ENCODE measurements around the gene BLM. TPM values are rescaled to one million over a fixed set of nuclear protein-coding genes. Genes with fewer than 3 reads are reported as not detected.

BLM gene
- total RNA-seq, 1 donor from 2014 or later, result 66.4 TPM

DNA sequence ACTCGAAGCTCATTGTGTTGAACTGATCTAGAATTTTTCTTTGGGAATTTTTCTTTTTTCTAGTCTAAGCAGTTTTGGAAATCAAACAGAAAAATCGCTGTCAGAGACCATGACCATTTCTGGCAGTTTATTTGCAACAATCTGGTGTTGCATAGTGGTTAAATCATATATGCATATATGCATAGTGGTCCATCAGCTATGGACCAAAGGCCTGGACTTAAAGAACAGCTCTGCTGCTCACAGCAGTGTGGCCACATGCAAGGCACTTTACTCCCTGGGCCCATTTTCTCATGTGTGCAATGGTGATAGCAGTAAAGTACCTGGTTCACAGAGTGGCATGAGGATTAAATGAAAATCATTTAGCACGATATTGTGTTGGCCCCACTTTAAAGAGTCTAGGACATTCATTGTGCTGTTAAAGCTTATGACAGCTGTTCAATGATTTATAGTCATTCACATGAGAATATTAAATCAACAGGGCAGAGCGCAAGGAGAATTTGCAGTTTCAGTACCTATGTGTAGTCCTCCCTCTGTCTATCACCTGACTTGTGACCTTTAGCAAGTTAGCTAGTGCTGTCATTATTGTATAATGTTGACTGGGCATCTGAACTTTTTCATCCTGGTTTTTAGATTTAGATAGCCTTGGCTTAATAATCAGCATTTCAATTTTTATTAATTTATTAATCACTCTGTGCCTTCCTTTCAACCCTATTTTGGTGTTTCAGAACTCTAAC is 46.4 kb downstream of the BLM start:
- H3K27ac Mint-ChIP-seq, result no peak overlapping the region
- no peak overlapping the region for H3K4me3 Mint-ChIP-seq
- peaks cover 12% of the 10 kb centered on the region for H3K4me1 Mint-ChIP-seq
- intact Hi-C loops (cut with micrococcal nuclease), result no loop called here
- no peaks in the 10 kb centered on the region for H3K9me3 Mint-ChIP-seq
- no peaks in the 10 kb centered on the region for H3K27me3 Mint-ChIP-seq
- peaks cover 58% of the 10 kb centered on the region for H3K36me3 Mint-ChIP-seq (ENCODE audit: low read depth)
- DNase-seq, result no peak

DNA sequence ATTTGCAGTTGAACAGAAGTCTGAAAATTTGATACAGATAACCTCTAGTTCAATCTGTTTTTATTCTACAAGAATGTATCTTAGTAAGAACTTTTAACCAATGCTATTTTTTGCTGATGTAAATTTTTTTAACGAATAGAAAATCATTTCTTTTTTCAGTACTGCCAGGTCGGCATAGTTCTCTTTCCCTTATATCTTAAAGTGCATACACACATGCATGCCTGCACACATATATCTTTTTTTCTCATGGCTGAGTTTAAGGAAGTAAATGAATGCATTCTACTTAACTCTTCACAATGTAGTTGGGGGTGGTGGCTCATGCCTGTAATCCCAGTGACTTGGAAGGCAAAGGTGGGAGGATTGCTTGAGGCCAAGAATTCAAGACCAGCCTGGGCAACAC is 48.4 kb downstream of the BLM start:
- Mint-ChIP-seq H3K27me3 (no peaks in the 10 kb centered on the region), H3K9me3 (no peaks in the 10 kb centered on the region), H3K4me1 (peaks cover 12% of the 10 kb centered on the region), H3K4me3 (no peak overlapping the region), H3K36me3 (ENCODE audit: low read depth) (peaks cover 64% of the 10 kb centered on the region), H3K27ac (no peak overlapping the region)
- no peak for DNase-seq
- intact Hi-C loops (cut with micrococcal nuclease), result no loop called here

DNA sequence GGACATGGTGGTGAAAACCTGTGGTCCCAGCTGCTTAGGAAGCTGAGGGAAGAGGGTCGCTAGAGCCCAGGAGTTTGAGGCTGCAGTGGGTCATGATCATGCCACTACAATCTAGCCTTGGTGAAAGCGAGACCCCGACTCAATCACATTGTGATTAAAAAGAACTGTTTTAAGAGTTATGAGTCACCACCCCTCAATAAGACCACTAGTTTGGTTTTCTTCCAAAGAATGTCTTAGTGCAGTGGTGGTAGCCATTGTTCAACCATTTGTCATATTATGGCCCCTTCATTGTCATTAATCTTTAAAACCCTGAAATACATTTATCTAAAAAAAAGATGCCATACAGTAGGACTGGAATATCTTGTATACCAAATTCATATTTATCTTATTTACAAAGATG is 48.8 kb downstream of the BLM start:
- intact Hi-C loops (cut with micrococcal nuclease), result no loop called here
- H3K27ac Mint-ChIP-seq, result no peak overlapping the region
- H3K27me3 Mint-ChIP-seq, result no peaks in the 10 kb centered on the region
- H3K36me3 Mint-ChIP-seq (ENCODE audit: low read depth), result peaks cover 64% of the 10 kb centered on the region
- peaks cover 9% of the 10 kb centered on the region for H3K4me1 Mint-ChIP-seq
- H3K9me3 Mint-ChIP-seq, result no peaks in the 10 kb centered on the region
- DNase-seq, result no peak
- no peak overlapping the region for H3K4me3 Mint-ChIP-seq

DNA sequence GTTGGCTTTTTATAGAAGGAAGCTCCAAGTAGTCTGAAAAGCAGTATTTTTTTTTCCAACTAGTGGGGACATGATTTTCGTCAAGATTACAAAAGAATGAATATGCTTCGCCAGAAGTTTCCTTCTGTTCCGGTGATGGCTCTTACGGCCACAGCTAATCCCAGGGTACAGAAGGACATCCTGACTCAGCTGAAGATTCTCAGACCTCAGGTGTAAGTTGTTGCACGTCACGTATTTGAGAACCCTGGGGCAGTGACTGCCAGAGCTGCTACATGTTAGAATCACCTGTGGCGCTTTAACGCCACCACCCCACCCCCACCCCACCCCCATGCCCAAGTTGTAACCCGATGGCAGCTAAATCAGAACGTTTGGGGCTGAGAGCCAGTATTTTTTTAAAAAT is 52.2 kb downstream of the BLM start:
- Mint-ChIP-seq H3K36me3 (ENCODE audit: low read depth) (peaks cover 53% of the 10 kb centered on the region), H3K9me3 (no peaks in the 10 kb centered on the region)

DNA sequence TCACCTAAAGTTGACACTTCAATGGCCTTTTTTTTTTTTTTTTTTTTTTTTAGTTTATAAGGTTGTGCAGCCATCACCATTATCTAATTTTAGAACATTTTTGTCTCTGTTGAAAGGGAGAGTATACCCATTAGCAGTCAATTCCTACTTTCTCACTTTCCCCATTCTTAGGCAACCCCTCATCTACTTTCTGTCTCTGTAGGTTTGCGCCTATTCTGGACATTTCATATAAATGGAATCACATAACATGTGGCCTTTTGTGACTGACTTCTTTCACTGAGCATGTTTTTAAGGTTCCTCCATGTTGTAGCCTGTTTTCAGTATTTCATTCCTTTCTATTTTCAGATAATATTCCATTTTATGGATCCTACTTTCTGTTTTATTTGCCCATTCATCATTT is 56.3 kb downstream of the BLM start:
- Mint-ChIP-seq H3K27ac (no peak overlapping the region), H3K36me3 (ENCODE audit: low read depth) (peaks cover 59% of the 10 kb centered on the region), H3K9me3 (no peaks in the 10 kb centered on the region), H3K27me3 (no peaks in the 10 kb centered on the region), H3K4me3 (no peak overlapping the region), H3K4me1 (peaks cover 15% of the 10 kb centered on the region)
- no peak for DNase-seq
- intact Hi-C loops (cut with micrococcal nuclease), result loop anchor here (5.0 kb wide), 1 partner anchor 36 kb away; no protein-coding TSS in a partner anchor

More for the DNA sequence above, 52.2 kb downstream of the BLM start:
- no peaks in the 10 kb centered on the region for H3K27me3 Mint-ChIP-seq
- H3K27ac Mint-ChIP-seq, result no peak overlapping the region
- intact Hi-C loops (cut with micrococcal nuclease), result no loop called here
- no peak for DNase-seq
- H3K4me1 Mint-ChIP-seq, result peaks cover 11% of the 10 kb centered on the region
- no peak overlapping the region for H3K4me3 Mint-ChIP-seq

DNA sequence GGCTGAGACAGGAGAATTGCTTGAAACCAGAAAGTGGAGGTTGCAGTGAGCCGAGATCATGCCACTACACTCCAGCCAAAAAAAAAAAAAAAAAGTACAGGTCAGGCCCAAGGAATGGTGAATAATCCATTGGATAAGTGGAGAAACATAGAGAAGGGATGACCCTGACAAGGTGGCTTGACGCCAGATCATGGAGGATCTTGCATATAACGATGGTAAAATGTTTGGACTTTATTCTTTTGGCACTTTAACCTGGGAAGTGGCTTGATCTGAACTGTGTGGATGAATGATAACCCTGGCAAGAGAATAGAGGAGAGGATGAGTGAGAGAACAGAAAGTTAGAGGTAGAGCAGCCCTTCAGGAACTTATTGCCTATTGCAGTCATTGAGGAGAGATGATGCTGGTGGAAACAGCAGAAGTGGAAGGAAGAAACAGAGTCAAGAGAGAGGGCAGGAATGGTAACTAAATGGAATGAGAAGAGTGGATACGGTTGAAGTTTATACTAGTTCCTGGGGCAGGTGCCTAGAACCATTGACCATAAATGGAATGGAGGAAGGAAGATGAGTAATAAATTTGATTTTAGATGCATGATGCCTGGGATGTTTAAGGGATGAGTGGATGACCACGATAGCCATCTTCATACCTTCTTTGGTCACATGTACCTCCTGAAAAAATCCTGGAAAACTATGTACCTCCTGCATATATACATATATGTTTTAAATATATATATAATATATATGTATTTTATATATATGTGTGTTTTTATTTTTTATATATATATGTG is 57.8 kb downstream of the BLM start:
- intact Hi-C loops (cut with micrococcal nuclease), result loop anchor here (5.0 kb wide), 1 partner anchor 38 kb away; no protein-coding TSS in a partner anchor
- Mint-ChIP-seq H3K9me3 (peaks cover 5% of the 10 kb centered on the region), H3K27ac (no peak overlapping the region), H3K27me3 (no peaks in the 10 kb centered on the region), H3K4me3 (no peak overlapping the region), H3K36me3 (ENCODE audit: low read depth) (peaks cover 60% of the 10 kb centered on the region), H3K4me1 (peaks cover 18% of the 10 kb centered on the region)
- DNase-seq, result no peak

DNA sequence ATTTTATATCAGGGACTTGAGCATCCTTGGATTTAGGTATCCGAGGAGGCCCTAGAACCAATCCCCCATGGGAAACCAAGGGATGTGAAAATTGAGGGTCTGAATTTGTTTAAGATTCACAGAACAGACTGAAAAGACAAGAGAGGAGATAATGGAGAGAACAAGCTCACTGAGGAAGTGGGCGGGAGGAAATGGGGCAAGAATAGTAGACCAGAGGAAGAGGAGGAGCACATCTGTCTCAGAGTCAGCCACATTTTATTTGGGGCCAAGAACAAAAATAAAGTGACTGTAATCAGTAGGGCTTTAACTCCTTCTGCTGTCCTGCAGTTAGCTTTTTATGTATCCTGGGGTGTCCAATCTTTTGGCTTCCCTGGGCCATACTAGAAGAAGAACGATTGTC is 63.8 kb downstream of the BLM start:
- Mint-ChIP-seq H3K27me3 (no peaks in the 10 kb centered on the region), H3K4me1 (peaks cover 32% of the 10 kb centered on the region), H3K36me3 (ENCODE audit: low read depth) (peaks cover 57% of the 10 kb centered on the region), H3K9me3 (peaks cover 10% of the 10 kb centered on the region), H3K27ac (peak overlapping the region; percentile 82), H3K4me3 (peak overlapping the region; percentile 51)
- intact Hi-C loops (cut with micrococcal nuclease), result no loop called here
- peak; percentile 74 for DNase-seq

DNA sequence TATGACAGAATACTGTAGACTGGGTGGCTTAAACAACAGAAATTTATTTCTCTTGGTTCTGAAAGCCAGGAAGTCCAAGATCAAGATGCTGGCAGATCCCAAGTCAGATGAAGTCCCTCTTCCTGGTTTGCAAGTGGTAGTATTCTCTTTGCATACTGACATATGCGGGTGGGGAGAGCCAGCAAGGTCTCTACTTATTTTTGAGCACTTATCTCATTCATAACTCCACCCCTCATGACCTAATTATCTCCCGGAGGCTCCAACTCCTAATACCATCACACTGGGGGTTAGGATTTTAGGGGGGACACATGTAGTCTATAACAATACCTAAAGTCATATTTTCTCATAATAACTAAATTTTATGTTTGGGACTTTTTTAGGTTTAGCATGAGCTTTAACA is 65.3 kb downstream of the BLM start:
- Mint-ChIP-seq H3K27me3 (no peaks in the 10 kb centered on the region), H3K9me3 (peaks cover 10% of the 10 kb centered on the region), H3K27ac (no peak overlapping the region), H3K4me3 (no peak overlapping the region), H3K4me1 (peaks cover 32% of the 10 kb centered on the region), H3K36me3 (ENCODE audit: low read depth) (peaks cover 55% of the 10 kb centered on the region)
- intact Hi-C loops (cut with micrococcal nuclease), result no loop called here
- no peak for DNase-seq

DNA sequence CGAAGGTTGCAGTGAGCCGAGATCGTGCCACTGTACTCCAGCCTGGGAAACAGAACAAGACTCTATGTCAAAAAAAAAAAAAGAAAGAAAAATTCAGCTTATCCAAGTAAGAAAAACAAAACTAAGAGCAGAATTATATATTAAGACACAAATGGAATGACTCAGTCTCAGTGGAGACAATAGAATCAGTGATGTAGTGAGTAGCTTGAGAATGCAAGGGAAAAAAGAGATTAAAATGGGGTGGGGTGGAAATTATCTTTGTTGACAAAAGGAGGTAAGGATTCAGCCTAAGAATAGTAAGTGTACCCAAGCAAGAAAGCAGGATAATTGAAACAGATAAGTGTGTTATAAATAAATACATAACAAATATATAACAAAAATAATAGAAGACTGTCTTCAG is 70.7 kb downstream of the BLM start:
- DNase-seq, result no peak
- Mint-ChIP-seq H3K9me3 (no peaks in the 10 kb centered on the region), H3K4me3 (no peak overlapping the region), H3K4me1 (peaks cover 17% of the 10 kb centered on the region), H3K27me3 (no peaks in the 10 kb centered on the region), H3K36me3 (ENCODE audit: low read depth) (peaks cover 50% of the 10 kb centered on the region), H3K27ac (peak overlapping the region; percentile 31)
- intact Hi-C loops (cut with micrococcal nuclease), result no loop called here

DNA sequence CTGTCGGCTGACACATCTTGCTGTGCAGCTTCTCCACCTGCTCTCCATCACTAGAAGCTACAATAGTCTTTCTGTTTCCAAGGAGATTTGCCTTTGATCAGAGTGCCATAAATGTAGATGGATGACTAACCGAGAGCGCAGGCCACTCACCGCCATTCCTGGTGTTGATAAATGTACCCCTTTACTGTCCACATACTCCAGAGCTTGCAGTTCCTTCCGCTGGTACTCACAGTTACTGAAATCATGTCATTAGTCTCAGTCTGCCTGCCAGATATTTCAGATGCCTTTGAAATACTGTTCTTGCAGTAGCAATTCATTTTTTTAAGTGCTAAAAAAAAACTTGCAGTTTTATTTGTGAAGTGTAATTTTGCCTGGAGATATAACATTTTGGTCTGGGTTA is 72.3 kb downstream of the BLM start:
- Mint-ChIP-seq H3K36me3 (ENCODE audit: low read depth) (peaks cover 58% of the 10 kb centered on the region), H3K4me3 (no peak overlapping the region), H3K9me3 (no peaks in the 10 kb centered on the region), H3K27ac (no peak overlapping the region), H3K4me1 (peaks cover 21% of the 10 kb centered on the region), H3K27me3 (no peaks in the 10 kb centered on the region)
- intact Hi-C loops (cut with micrococcal nuclease), result no loop called here
- DNase-seq, result no peak

DNA sequence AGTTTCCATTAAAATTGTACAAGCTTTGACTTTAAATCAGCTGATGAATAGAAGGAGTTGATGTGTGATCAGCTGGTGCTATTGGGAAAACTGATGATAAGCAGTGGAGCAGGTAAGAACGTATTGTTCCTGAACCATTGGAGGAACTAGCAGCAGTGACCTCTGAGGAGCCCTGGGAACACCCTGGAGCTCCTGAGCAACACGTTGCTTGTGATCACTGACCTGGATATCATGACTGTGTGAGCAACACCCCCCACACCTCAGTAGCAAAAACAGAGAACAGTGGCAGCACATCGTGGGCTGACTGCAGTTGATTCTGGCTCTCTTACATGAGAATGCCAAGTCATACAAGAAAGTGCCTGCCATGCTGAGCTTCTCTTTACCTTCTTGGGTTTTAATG is 72.9 kb downstream of the BLM start:
- peaks cover 57% of the 10 kb centered on the region for H3K36me3 Mint-ChIP-seq (ENCODE audit: low read depth)

DNA sequence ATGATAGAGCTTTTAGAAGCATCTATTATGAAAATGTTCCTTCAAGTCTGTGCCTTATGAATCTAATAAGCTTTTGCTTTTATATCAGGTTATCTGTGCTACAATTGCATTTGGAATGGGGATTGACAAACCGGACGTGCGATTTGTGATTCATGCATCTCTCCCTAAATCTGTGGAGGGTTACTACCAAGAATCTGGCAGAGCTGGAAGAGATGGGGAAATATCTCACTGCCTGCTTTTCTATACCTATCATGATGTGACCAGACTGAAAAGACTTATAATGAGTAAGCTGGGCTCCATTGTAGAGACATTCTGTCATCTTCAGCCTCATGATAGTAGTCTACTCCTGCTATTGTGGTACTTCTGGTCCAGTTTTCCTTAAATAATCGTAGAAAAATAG is 73.4 kb downstream of the BLM start:
- intact Hi-C loops (cut with micrococcal nuclease), result no loop called here
- no peak overlapping the region for H3K4me3 Mint-ChIP-seq
- H3K27me3 Mint-ChIP-seq, result no peaks in the 10 kb centered on the region
- H3K36me3 Mint-ChIP-seq (ENCODE audit: low read depth), result peaks cover 55% of the 10 kb centered on the region
- H3K27ac Mint-ChIP-seq, result no peak overlapping the region
- H3K9me3 Mint-ChIP-seq, result no peaks in the 10 kb centered on the region
- H3K4me1 Mint-ChIP-seq, result peaks cover 15% of the 10 kb centered on the region
- no peak for DNase-seq

More for the DNA sequence above, 72.9 kb downstream of the BLM start:
- Mint-ChIP-seq H3K4me3 (no peak overlapping the region), H3K9me3 (no peaks in the 10 kb centered on the region), H3K27ac (peak overlapping the region; percentile 39), H3K4me1 (peaks cover 17% of the 10 kb centered on the region), H3K27me3 (no peaks in the 10 kb centered on the region)
- no peak for DNase-seq
- intact Hi-C loops (cut with micrococcal nuclease), result no loop called here

DNA sequence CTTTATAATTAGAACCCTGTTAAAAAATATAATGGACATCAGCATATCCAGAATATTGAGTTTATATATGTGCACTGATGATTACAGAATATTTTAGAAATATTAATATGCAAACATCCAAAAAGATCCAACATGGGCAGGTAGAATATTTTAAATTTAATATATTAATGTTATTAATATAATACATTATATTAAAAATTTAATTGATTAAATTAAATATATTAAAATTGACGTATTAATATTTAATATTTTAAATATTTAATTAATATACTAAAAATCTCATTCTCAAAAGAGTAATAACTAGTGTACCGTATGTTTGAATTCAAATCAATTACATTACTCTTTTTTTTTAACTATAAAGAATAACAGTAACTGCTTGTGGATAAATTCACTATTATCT is 77.4 kb downstream of the BLM start:
- peaks cover 62% of the 10 kb centered on the region for H3K36me3 Mint-ChIP-seq (ENCODE audit: low read depth)
- no peak for DNase-seq
- H3K27me3 Mint-ChIP-seq, result no peaks in the 10 kb centered on the region
- H3K27ac Mint-ChIP-seq, result no peak overlapping the region
- peaks cover 24% of the 10 kb centered on the region for H3K4me1 Mint-ChIP-seq
- no peaks in the 10 kb centered on the region for H3K9me3 Mint-ChIP-seq
- intact Hi-C loops (cut with micrococcal nuclease), result no loop called here
- H3K4me3 Mint-ChIP-seq, result no peak overlapping the region

DNA sequence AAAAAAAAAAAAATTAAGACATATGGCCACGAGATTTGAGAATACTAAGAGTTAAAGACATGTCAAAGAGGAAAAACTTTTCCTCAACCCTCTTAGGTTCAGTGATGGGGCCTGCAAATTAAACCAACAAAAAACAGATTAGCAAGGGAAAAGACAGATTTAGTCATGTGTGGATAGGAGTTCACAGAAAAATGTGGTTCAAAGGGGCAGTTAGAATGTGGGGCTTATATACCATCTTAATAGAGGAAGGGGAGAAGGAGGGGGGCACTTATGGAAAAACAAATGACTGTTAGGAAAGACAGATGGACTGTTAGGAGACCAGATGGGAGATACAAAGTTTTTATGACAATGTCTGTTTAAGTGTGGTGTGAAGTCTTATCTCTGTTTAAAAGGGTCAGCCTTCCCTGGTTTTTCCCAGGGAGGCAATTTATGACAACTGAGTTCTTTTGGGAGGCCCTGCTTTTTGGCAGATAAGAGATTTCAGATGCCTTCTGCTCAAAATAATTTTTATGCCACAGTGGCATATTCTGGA is 82.6 kb downstream of the BLM start:
- Mint-ChIP-seq H3K4me3 (no peak overlapping the region), H3K4me1 (peaks cover 31% of the 10 kb centered on the region), H3K36me3 (ENCODE audit: low read depth) (peaks cover 62% of the 10 kb centered on the region), H3K27ac (peak overlapping the region; percentile 3), H3K27me3 (no peaks in the 10 kb centered on the region), H3K9me3 (no peaks in the 10 kb centered on the region)
- DNase-seq, result no peak
- intact Hi-C loops (cut with micrococcal nuclease), result no loop called here
